ENCODE results near the gene PGPEP1.
A peak's percentile ranks its signal among the peaks of the same experiment; 100 is the strongest.
"Not testable (repeated sequence)": the region's sequence is repeated elsewhere in the genome, so short reads cannot be mapped to it uniquely, and the experiment has no call there.

PGPEP1 gene

GRCh38 chr19:18321734-18322102, 18.7 kb upstream of the PGPEP1 start:
- H3K27ac ChIP-seq, result peak overlapping the region in 1 of 2 donors; percentile 90
- H3K4me3 ChIP-seq, result peak overlapping the region in 1 of 2 donors; percentile 85
- DNase-seq, result no peak
- intact Hi-C loops (cut with DNase I; ENCODE audit: low total_unique reads), result loop anchor here (5.0 kb wide), 1 partner anchor 114 kb away; no protein-coding TSS in a partner anchor
- H3K9me3 ChIP-seq, result no peaks in the 10 kb centered on the region
- no peaks in the 10 kb centered on the region for H3K27me3 ChIP-seq
- peaks cover 0 to 39% (median 29%) of the 10 kb centered on the region in 4 donors for H3K4me1 ChIP-seq
- TF ChIP-seq CTCF (IDR thresholded peaks at IDR 0.05), result no peak
- H3K36me3 ChIP-seq, result no peaks in the 10 kb centered on the region

GRCh38 chr19:18322318-18322758, 18.1 kb upstream of the PGPEP1 start:
- Histone ChIP-seq H3K27ac (peak overlapping the region; percentile 84 to 90), H3K27me3 (no peaks in the 10 kb centered on the region), H3K4me1 (peaks cover 0 to 39% (median 29%) of the 10 kb centered on the region in 4 donors), H3K9me3 (no peaks in the 10 kb centered on the region), H3K4me3 (peak overlapping the region; percentile 72 to 85), H3K36me3 (no peaks in the 10 kb centered on the region)
- intact Hi-C loops (cut with DNase I; ENCODE audit: low total_unique reads), result loop anchor here (5.0 kb wide), 1 partner anchor 115 kb away; no protein-coding TSS in a partner anchor
- no peak for TF ChIP-seq CTCF (IDR thresholded peaks at IDR 0.05)
- DNase-seq, result peak in 1 of 2 donors; percentile 60

GRCh38 chr19:18322759-18323460, 17.5 kb upstream of the PGPEP1 start, which contains the start of gene LSM4:
Gene LSM4 (minus strand): TSS chr19:18323076. CDS start chr19:18323020, 56 bp downstream.
- intact Hi-C loops (cut with DNase I; ENCODE audit: low total_unique reads), result loop anchor here (5.0 kb wide), 1 partner anchor 116 kb away; no protein-coding TSS in a partner anchor
- H3K4me1 ChIP-seq, result peaks cover 0 to 39% (median 29%) of the 10 kb centered on the region in 4 donors
- H3K4me3 ChIP-seq, result peak within 1 kb of the TSS; percentile 72 to 85
- H3K27ac ChIP-seq, result peak within 1 kb of the TSS; percentile 84 to 90
- TF ChIP-seq CTCF (IDR thresholded peaks at IDR 0.05), result peak in 1 of 2 experiments; percentile 5
- H3K9me3 ChIP-seq, result no peaks in the 10 kb centered on the region
- DNase-seq, result peak; percentile 98 to 99
- H3K36me3 ChIP-seq, result no peaks in the 10 kb centered on the region
- no peaks in the 10 kb centered on the region for H3K27me3 ChIP-seq

GRCh38 chr19:18324373-18324731, 16.0 kb upstream of the PGPEP1 start:
- not testable (repeated sequence) for H3K27me3 ChIP-seq, H3K36me3 ChIP-seq, H3K4me3 ChIP-seq, DNase-seq, H3K9me3 ChIP-seq
- peak overlapping the region; percentile 84 to 90 for H3K27ac ChIP-seq
- H3K4me1 ChIP-seq, result peaks cover 0 to 39% (median 28%) of the 10 kb centered on the region in 4 donors
- intact Hi-C loops (cut with DNase I; ENCODE audit: low total_unique reads), result loop anchor here (5.0 kb wide), 1 partner anchor 117 kb away; no protein-coding TSS in a partner anchor

- no peak for TF ChIP-seq CTCF (IDR thresholded peaks at IDR 0.05)
- H3K9me3 ChIP-seq, result no peaks in the 10 kb centered on the region
- H3K4me3 ChIP-seq, result no peak overlapping the region
- H3K36me3 ChIP-seq, result no peaks in the 10 kb centered on the region
- DNase-seq, result no peak
- intact Hi-C loops (cut with DNase I; ENCODE audit: low total_unique reads), result loop anchor here (2.0 kb wide), 1 partner anchor 48 kb away; no protein-coding TSS in a partner anchor
- H3K27me3 ChIP-seq, result no peaks in the 10 kb centered on the region
- H3K27ac ChIP-seq, result no peak overlapping the region
- H3K4me1 ChIP-seq, result peaks cover 0 to 31% (median 22%) of the 10 kb centered on the region in 4 donors
Measured at GRCh38 chr19:18326772-18327171, 13.6 kb upstream of the PGPEP1 start.
